ENCODE measurements around the gene DPAGT1.

GRCh38 chr11:119047205-119047604 is 54.4 kb downstream of the DPAGT1 start:
- TF ChIP-seq EZH2 (IDR thresholded peaks at IDR 0.05; ENCODE audit: borderline replicate concordance, low read depth, low read length, severe bottlenecking), result no peak
- TF ChIP-seq CTCF (IDR thresholded peaks at IDR 0.05; ENCODE audit: borderline replicate concordance, extremely low read depth, low read length, poor library complexity, severe bottlenecking), result no peak

All from DND-41 (cell line).